Raji (cell line): ENCODE measurements around the gene TANC1.

ENCODE experiments used
- POLR2A ChIP-seq: IDR thresholded peaks from 2 replicates; pipeline ENCODE4 v1.6.1; 2011; ENCODE audit warnings: low read depth, low read length, control low read depth; ENCODE audit not compliant: insufficient read depth

TANC1 gene

GRCh38 chr2:158998551-158999248 is 30.3 kb downstream of the TANC1 start:
- no peak for TF ChIP-seq POLR2A

GRCh38 chr2:158999458-158999857 is 31.0 kb downstream of the TANC1 start:
- no peak for TF ChIP-seq POLR2A

GRCh38 chr2:159000072-159000471 is 31.6 kb downstream of the TANC1 start:
- TF ChIP-seq POLR2A = no peak

DNA sequence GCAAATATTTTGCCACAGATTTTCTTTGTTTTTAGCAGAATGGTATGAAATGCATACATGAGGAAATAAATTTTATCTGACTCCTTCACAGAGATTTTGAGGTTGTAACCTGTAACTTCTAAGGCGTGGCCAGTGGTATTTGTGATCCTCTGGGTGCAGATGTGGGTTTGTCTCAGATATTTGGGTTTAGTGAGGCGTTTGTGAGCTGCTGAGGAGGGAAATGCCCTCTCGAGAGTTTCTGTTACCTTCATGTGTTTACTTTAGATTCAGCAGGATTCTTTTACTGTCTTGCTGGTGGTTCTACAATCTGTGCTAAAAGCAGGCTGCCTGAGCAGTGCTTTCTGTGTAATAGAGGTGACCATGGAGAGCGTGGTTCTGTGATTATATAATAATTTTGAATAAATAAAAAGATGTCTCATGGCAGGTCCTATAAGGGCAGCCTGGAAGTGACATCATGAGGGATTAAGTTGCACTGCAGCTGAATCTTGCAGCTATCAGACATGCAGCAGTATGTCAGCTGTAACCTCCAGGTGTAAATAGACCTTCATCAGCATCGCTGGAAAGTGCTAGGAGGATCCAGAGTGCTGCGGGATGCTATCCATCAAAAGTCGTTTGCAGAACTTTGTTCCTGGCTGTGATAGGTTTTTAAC is 34.1 kb downstream of the TANC1 start:
- TF ChIP-seq POLR2A = no peak

- TF ChIP-seq POLR2A = no peak
These were observed 35.1 kb downstream of the TANC1 start for GRCh38 chr2:159003555-159003954.

GRCh38 chr2:159004849-159005248 is 36.4 kb downstream of the TANC1 start:
- no peak for TF ChIP-seq POLR2A

- TF ChIP-seq POLR2A = no peak
These were observed 41.5 kb downstream of the TANC1 start for GRCh38 chr2:159009940-159010339.

DNA sequence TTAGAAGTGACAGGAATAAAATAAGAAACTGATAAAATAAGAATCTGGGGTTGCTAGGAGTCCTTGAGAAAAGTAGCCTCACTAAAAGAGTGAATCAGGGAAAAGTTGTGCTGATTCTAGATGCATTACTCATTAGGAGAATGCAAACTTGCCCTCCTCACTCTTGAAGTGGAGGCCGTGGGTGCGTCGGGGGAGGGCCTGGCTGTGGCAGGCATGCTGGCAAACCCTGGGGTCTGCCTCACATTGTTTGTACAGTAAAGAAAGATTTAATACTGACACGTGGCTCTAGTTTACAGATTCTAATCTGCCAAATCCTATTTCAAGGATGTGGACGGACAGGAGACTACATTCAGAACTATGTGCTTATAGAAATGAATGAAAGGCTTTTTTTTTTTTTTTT is 41.9 kb downstream of the TANC1 start:
- no peak for TF ChIP-seq POLR2A

GRCh38 chr2:159010963-159011362 is 42.5 kb downstream of the TANC1 start:
- TF ChIP-seq POLR2A = no peak

- no peak for TF ChIP-seq POLR2A
These were observed 43.7 kb downstream of the TANC1 start for GRCh38 chr2:159012142-159012541.

DNA sequence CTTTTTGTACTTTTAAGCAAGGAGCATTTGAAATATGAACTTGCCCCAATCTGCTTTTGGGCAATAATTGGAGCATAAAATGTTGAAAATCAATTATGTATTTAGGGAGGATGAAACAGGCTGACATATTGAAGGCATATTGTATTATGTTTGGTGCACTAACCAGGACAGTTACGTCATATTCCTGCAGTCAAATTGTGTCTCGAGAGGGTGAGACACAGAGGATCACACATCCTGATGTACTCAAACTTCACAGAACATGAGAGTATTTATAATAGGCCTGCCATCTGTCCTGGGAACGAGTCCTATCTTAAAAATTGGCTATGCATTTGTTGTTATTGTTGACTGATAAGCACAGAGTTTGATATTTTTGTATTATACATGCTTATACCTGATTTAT is 44.7 kb downstream of the TANC1 start:
- no peak for TF ChIP-seq POLR2A

- TF ChIP-seq POLR2A = no peak
These were observed 46.7 kb downstream of the TANC1 start for GRCh38 chr2:159015174-159015573.

DNA sequence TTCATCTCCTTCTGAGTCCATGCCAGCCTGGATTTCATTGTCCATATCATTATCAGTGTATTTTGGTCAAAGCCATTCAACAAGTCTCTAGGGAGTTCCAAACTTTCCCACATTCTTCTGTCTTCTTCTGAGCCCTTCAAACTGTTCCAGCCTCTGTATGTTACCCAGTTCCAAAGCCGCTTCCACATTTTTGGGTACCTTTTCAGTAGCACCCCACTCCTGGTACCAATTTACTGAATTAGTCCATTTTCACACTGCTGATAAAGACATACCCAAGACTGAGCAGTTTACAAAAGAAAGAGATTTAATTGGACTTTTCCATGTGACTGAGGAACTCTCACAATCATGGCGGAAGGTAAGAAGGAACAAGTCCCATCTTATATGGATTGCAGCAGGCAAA is 47.4 kb downstream of the TANC1 start:
- no peak for TF ChIP-seq POLR2A

DNA sequence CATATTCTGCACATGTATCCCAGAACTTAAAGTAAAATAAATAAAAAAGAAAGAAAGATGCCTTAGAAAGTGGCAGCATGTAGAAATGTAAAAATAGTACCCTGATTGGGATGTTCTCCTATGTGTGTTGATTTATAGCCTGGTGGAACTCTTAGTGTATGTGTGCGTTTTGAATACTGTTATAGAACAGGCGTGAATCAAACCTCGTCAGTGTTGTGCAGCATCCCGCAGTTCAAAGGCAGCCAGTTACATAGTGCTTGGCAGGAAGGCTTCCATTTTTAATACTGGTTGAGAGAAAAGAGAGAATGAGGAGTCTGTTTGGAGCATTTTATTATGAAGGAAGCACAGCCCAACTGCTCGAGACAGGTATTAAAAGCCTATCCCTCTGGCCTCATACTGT is 49.4 kb downstream of the TANC1 start:
- TF ChIP-seq POLR2A = no peak

DNA sequence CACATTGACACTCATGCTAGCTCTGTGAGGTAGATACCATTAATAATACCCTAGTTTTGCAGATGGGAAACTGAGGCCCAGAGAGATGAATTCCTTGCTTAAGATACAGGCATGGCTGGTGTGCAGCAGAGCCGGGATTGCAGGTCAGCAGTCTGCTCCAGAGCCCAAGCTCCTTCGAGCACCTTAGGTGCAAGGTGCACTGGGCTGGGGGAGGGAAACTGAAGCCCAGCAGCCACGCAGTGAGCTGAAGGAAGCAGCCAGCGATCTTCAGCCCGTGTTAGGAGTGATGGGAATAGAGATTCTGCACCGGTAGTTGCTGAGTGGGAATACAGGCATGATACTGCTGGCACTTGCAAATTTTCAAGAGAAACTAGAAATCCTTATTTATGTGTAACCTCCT is 50.6 kb downstream of the TANC1 start:
- TF ChIP-seq POLR2A = no peak

- no peak for TF ChIP-seq POLR2A
These were observed 53.6 kb downstream of the TANC1 start for GRCh38 chr2:159022019-159022418.

DNA sequence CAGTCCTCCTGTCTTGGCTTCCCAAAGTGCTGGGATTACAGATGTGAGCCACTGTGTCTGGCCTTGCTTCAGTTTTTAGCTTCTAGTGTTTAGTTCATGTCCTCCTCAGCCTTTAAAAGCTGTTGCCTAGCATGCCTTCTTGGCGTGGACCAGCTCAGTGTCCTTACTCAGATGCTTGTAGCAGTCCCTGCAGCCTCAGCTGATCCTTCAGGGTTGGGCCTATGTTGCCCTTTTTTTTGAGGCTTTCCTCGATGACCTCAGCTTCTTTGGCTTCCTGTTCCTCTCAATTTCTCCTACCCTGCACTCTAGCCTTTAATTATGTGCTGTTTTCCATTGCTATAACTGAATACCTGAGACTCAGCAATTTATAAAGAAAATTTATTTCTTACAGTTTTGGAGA is 57.7 kb downstream of the TANC1 start:
- TF ChIP-seq POLR2A = no peak
